A673 (cell line): ENCODE results near the gene HK1.

Source experiments
- CTCF ChIP-seq: fragments of 300-800, 200-600 bp; sonication (generic); conservative IDR thresholded peaks from 2 replicates; pipeline ENCODE4 v1.5.1; 2017; ENCODE audit warnings: low read depth, mild to moderate bottlenecking, antibody characterized with exemption, low read length, moderate library complexity, mixed read lengths
- EZH2 ChIP-seq: fragments of 200-600 bp; sonication (generic); IDR thresholded peaks from 2 replicates; pipeline ENCODE4 v1.6.1; 2017; ENCODE audit warnings: borderline replicate concordance, low read depth, mild to moderate bottlenecking, mixed read lengths, antibody characterized with exemption, low read length; ENCODE audit not compliant: poor library complexity, severe bottlenecking

GRCh38 chr10:69261184-69261583 is 17.1 kb upstream of the HK1 start:
- TF ChIP-seq EZH2 (no peak), CTCF (no peak)
